Uterine smooth muscle cell (primary cell): Measurements from ENCODE around the gene ODC1. TPM values are rescaled to one million over a fixed set of nuclear protein-coding genes. Genes with fewer than 3 reads are reported as not detected.

Experiments
- total RNA-seq: library from RNA; depleted of rRNA; stranded (reverse); fragments of >200 nt; gene quantifications from 2 replicates; pipeline ENCODE4 v1.2.3, GENCODE V29; 2014

ODC1 gene
- total RNA-seq: 204 and 316 TPM in 2 replicates

GRCh38 chr2:10447895-10448575, at the start of gene ODC1:
Gene ODC1, minus strand, starts transcription at chr2:10448327. Its CDS starts 3,295 bp downstream, at chr2:10445032.

Other genes starting within 250 kb of the ODC1 start
- 32.2 and 42.5 TPM in 2 replicates for gene HPCAL1, start 145.4 kb downstream of the ODC1 start, total RNA-seq
- gene NOL10, start 241.6 kb upstream of the ODC1 start, total RNA-seq: 38.7 and 43.2 TPM in 2 replicates